Lung (tissue), 12 donors: Measurements from ENCODE around the gene TRIM5. TPM values are rescaled to one million over a fixed set of nuclear protein-coding genes. Genes with fewer than 3 reads are reported as not detected.
"Not testable (repeated sequence)": the region's sequence is repeated elsewhere in the genome, so short reads cannot be mapped to it uniquely, and the experiment has no call there.

Experiments
- ATAC-seq: fragments of 200-7000 bp; cut with Tn5 transposase; one replicate; pipeline ENCODE4 v1.9.1; 2020; ENCODE audit warnings: moderate number of reproducible peaks; ENCODE audit not compliant: insufficient read depth, low FRiP score
- DNase-seq, 3 donors: peaks; one replicate each; pipeline ENCODE4 v3.0.0-alpha.2; 2013 to 2017
- H3K27ac ChIP-seq, 2 donors: one replicate each; pipeline ENCODE4 v1.5.1; 2013; ENCODE audit warnings: mild to moderate bottlenecking in 2 of 2, moderate library complexity in 2 of 2, control low read depth in 1 of 2, inconsistent platforms in 1 of 2, low read depth in 1 of 2, low read length in 1 of 2
- H3K27me3 ChIP-seq, 3 donors: one replicate each; pipeline ENCODE4 v1.5.1; 2013; ENCODE audit warnings: low read length in 2 of 3; ENCODE audit not compliant: control insufficient read depth in 3 of 3, insufficient read depth in 3 of 3
- H3K36me3 ChIP-seq, 4 donors: one replicate each; pipeline ENCODE4 v1.5.1; 2013; ENCODE audit warnings: low read length in 4 of 4, mild to moderate bottlenecking in 1 of 4, moderate library complexity in 1 of 4; ENCODE audit not compliant: control insufficient read depth in 4 of 4, insufficient read depth in 4 of 4
- H3K4me1 ChIP-seq, 5 donors: one replicate each; pipeline ENCODE4 v1.5.1; 2013; ENCODE audit warnings: low read length in 5 of 5, mild to moderate bottlenecking in 2 of 5, moderate library complexity in 1 of 5; ENCODE audit not compliant: control insufficient read depth in 5 of 5, insufficient read depth in 5 of 5
- H3K4me3 ChIP-seq: one replicate; pipeline ENCODE4 v1.5.1; 2013; ENCODE audit warnings: mild to moderate bottlenecking, control low read depth, moderate library complexity
- H3K9ac ChIP-seq, 2 donors: one replicate each; pipeline ENCODE4 v1.5.1; 2013; ENCODE audit warnings: low read length in 2 of 2, control low read depth in 1 of 2; ENCODE audit not compliant: insufficient read depth in 1 of 2
- H3K9me3 ChIP-seq, 4 donors: one replicate each; pipeline ENCODE4 v1.5.1; 2013; ENCODE audit warnings: low read length in 3 of 4, mild to moderate bottlenecking in 1 of 4, moderate library complexity in 1 of 4; ENCODE audit not compliant: control insufficient read depth in 4 of 4, insufficient read depth in 3 of 4
- WGBS, 2 donors: extraction: QIAGEN DNeasy Blood & Tissue Kit; methylation state at CpG; one replicate each; pipeline ENCODE4 v1.1.7; 2013; 5-methylcytosine and 5-hydroxymethylcytosine counted together
- polyA plus RNA-seq, 2 donors: library from polyadenylated mRNA; stranded (reverse); fragments of 200-250 nt; gene quantifications; one replicate each; pipeline ENCODE4 v1.2.1, GENCODE V29; 2013
- total RNA-seq, 2 donors: library from RNA; depleted of rRNA in 1 of 2; stranded (reverse); fragments of >200 nt in 1 of 2; gene quantifications; one replicate each; pipeline ENCODE4 v1.2.1, GENCODE V29; 2014 to 2021
- TF ChIP-seq, protein P1 (sequence below): IDR thresholded peaks from 2 replicates; pipeline ENCODE4 v1.5.1; 2012; ENCODE audit warnings: mild to moderate bottlenecking; ENCODE audit errors: control extremely low read depth, extremely low read depth
- donor health status: control.
- donor health status: control.
- donor health status: Bipolar disorder and iron deficiency.
- donor health status: healthy.
- donor health status: DM: yes; HTN: yes; CAD: no.

TRIM5 gene
- total and polyA plus RNA-seq, 4 donors, result 12.3 to 46.0 (median 24.7) TPM

DNA sequence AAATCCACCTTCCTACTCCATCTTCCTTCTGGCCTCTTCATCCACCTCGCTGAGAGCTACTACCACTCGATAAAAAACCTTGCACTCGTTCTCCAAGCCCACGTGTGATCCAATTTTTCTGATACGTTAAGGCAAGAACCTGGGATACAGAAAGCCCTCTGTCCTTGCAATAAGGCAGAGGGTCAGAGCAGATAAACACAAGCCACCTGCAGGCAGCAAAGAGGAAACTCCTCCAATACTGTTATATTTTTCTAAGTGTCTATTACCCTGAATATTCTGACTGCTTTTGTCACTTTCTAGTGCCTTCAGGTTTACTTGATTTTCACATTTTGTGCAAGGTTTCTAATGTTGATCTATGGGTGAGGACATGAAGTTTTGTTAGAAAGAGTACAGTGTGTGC is 26.6 kb downstream of the TRIM5 start:
- H3K4me1 ChIP-seq, result no peaks in the 10 kb centered on the region
- no peak overlapping the region for H3K4me3 ChIP-seq
- no peak for DNase-seq
- WGBS, 2 donors, result 94 to 97% methylated on average over 5 of the region's 5 CpGs
- ATAC-seq, result no peak
- H3K9ac ChIP-seq, result no peak overlapping the region
- H3K27me3 ChIP-seq, result no peaks in the 10 kb centered on the region
- TF ChIP-seq, protein P1, sequence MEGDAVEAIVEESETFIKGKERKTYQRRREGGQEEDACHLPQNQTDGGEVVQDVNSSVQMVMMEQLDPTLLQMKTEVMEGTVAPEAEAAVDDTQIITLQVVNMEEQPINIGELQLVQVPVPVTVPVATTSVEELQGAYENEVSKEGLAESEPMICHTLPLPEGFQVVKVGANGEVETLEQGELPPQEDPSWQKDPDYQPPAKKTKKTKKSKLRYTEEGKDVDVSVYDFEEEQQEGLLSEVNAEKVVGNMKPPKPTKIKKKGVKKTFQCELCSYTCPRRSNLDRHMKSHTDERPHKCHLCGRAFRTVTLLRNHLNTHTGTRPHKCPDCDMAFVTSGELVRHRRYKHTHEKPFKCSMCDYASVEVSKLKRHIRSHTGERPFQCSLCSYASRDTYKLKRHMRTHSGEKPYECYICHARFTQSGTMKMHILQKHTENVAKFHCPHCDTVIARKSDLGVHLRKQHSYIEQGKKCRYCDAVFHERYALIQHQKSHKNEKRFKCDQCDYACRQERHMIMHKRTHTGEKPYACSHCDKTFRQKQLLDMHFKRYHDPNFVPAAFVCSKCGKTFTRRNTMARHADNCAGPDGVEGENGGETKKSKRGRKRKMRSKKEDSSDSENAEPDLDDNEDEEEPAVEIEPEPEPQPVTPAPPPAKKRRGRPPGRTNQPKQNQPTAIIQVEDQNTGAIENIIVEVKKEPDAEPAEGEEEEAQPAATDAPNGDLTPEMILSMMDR, result no peak
- no peak overlapping the region for H3K27ac ChIP-seq
- peaks cover 0 to 10% (median 2%) of the 10 kb centered on the region in 4 donors for H3K36me3 ChIP-seq
- no peaks in the 10 kb centered on the region for H3K9me3 ChIP-seq

DNA sequence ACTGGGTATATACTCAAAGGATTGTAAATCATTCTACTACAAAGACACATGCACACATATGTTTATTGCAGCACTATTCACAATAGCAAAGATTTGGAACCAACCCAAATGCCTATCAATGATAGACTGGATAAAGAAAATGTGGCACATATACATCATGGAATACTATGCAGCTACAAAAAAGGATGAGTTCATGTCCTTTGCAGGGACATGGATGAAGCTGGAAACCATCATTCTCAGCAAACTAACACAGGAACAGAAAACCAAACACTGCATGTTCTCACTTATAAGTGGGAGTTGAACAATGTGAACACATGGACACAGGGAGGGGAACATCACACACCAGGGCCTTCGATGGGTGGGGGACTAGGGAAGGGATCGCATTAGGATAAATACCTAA is 27.9 kb downstream of the TRIM5 start:
- not testable (repeated sequence) for H3K4me1 ChIP-seq, H3K9ac ChIP-seq, H3K4me3 ChIP-seq, H3K27me3 ChIP-seq, H3K27ac ChIP-seq, ATAC-seq, H3K9me3 ChIP-seq, H3K36me3 ChIP-seq, DNase-seq
- WGBS, 2 donors, result 96% methylated on average over 2 of the region's 2 CpGs

DNA sequence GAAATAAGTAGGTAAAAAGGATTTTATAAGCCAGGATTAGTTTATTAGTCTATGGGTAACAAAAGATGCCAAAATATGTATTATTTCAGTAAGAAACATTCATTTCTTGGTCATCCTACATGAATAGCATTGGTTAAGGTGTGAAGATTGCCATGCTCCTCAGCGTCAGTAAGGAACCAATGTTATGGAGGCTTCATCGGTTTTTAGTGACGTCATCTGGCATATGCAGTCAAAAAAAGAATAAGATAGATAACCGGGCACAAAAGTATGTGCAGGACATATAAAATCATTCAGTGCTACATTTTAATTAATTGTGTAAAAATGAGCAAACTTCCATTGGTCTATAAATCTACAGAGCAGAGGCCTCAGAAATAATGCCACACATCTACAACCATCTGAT is 29.4 kb downstream of the TRIM5 start:
- no peak for ATAC-seq
- Histone ChIP-seq H3K27me3 (no peaks in the 10 kb centered on the region), H3K9ac (no peak overlapping the region), H3K4me3 (no peak overlapping the region), H3K27ac (no peak overlapping the region), H3K4me1 (no peaks in the 10 kb centered on the region), H3K36me3 (peaks cover 0 to 5% (median under 1%) of the 10 kb centered on the region in 4 donors), H3K9me3 (peaks cover 0 to 3% (median 1%) of the 10 kb centered on the region in 4 donors)
- no peak for DNase-seq
- WGBS, 2 donors, result 95 to 97% methylated on average over 4 of the region's 4 CpGs
- TF ChIP-seq, protein P1, result no peak

DNA sequence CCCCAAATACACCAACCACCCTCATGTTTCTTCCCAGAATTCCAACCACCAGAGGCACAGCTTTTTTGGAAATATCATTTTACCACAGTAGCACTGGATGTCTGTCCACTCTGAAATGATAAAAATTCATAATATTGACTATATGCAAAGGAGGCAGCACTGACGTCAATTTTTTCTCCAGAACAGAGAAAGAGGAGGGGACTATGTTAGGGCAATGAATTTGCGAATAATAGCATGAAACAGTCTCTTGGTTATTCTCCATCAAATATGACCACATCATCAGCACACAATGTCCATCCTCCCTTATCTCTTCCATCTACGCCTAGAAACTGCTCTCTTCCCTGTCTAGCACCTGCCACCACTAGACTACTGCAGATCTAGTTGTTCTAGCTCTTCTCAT is 38.7 kb downstream of the TRIM5 start:
- 94 to 97% methylated on average over 3 of the region's 3 CpGs for WGBS, 2 donors
- Histone ChIP-seq H3K9me3 (no peaks in the 10 kb centered on the region), H3K4me3 (no peak overlapping the region), H3K36me3 (peaks cover 3 to 20% (median 14%) of the 10 kb centered on the region in 4 donors), H3K27me3 (no peaks in the 10 kb centered on the region), H3K27ac (no peak overlapping the region), H3K4me1 (no peaks in the 10 kb centered on the region), H3K9ac (no peak overlapping the region)
- ATAC-seq (no peak), DNase-seq (no peak)
- TF ChIP-seq, protein P1, result no peak
